Smooth muscle cell (in vitro differentiated cells): ENCODE results near the gene VASH1. TPM values are rescaled to one million over a fixed set of nuclear protein-coding genes. Genes with fewer than 3 reads are reported as not detected.

Experiments used
- DNase-seq: peaks from one replicate; lab custom pipeline; 2025; ENCODE audit not compliant: unreplicated experiment; lab: John Stamatoyannopoulos, UW
- H2AFZ ChIP-seq: fragments of 200-600 bp; sonication (generic); 2 replicates; pipeline ENCODE4 v1.6.0; 2016; ENCODE audit warnings: antibody characterized with exemption, low read depth, mild to moderate bottlenecking
- H3F3A ChIP-seq: fragments of 200-600 bp; sonication (generic); 2 replicates; pipeline ENCODE4 v1.6.0; 2017; ENCODE audit warnings: antibody characterized with exemption, low read depth
- H3K27ac ChIP-seq: fragments of 200-600 bp; sonication (generic); 2 replicates; pipeline ENCODE4 v1.5.1; 2016; ENCODE audit warnings: low read depth, mild to moderate bottlenecking
- H3K27me3 ChIP-seq: fragments of 200-600 bp; sonication (generic); 2 replicates; pipeline ENCODE4 v1.6.1; 2016; ENCODE audit warnings: low read depth, mild to moderate bottlenecking
- H3K36me3 ChIP-seq: fragments of 200-600 bp; sonication (generic); 2 replicates; pipeline ENCODE4 v1.5.1; 2016; ENCODE audit warnings: low read depth
- H3K4me1 ChIP-seq: fragments of 200-600 bp; sonication (generic); 2 replicates; pipeline ENCODE4 v1.5.1; 2016; ENCODE audit warnings: low read depth
- H3K4me2 ChIP-seq: fragments of 200-600 bp; sonication (generic); 2 replicates; pipeline ENCODE4 v1.6.0; 2016; ENCODE audit warnings: mild to moderate bottlenecking
- H3K4me3 ChIP-seq: fragments of 200-600 bp; sonication (generic); 2 replicates; pipeline ENCODE4 v1.5.1; 2016; ENCODE audit warnings: mild to moderate bottlenecking
- H3K79me2 ChIP-seq: fragments of 200-600 bp; sonication (generic); 2 replicates; pipeline ENCODE4 v1.6.0; 2016; ENCODE audit warnings: low read depth, mild to moderate bottlenecking
- H3K9ac ChIP-seq: fragments of 200-600 bp; sonication (generic); 2 replicates; pipeline ENCODE4 v1.6.0; 2016; ENCODE audit warnings: low read depth
- H3K9me3 ChIP-seq: fragments of 200-600 bp; sonication (generic); replicated peaks from 2 replicates; pipeline ENCODE4 v1.5.1; 2016; ENCODE audit warnings: low read depth
- H4K20me1 ChIP-seq: fragments of 200-600 bp; sonication (generic); 2 replicates; pipeline ENCODE4 v1.6.0; 2016; ENCODE audit warnings: low read depth
- WGBS: methylation state at CpG from one replicate; pipeline ENCODE4 v1.1.7; 2016; ENCODE audit warnings: low lambda C conversion rate; 5-methylcytosine and 5-hydroxymethylcytosine counted together
- polyA plus RNA-seq: library from polyadenylated mRNA; unstranded; fragments of >200 nt; fragmentation: Nextera tagmentation; extraction: Ambion mirVana; gene quantifications from 2 replicates; pipeline ENCODE4 v1.2.1, GENCODE V29; 2016
- total RNA-seq: library from RNA; depleted of rRNA; stranded (reverse); fragments of >200 nt; gene quantifications from 2 replicates; pipeline ENCODE4 v1.2.3, GENCODE V29; 2014
- TF ChIP-seq, protein P1 (sequence below): fragments of 200-600 bp; sonication (generic); IDR thresholded peaks from 2 replicates; pipeline ENCODE4 v1.5.1; 2017; ENCODE audit warnings: borderline replicate concordance, mild to moderate bottlenecking, antibody characterized with exemption; ENCODE audit not compliant: insufficient read depth, poor library complexity, severe bottlenecking

Gene VASH1
- total RNA-seq = 23.8 and 25.0 TPM in 2 replicates
- polyA plus RNA-seq = 30.7 and 39.3 TPM in 2 replicates

DNA sequence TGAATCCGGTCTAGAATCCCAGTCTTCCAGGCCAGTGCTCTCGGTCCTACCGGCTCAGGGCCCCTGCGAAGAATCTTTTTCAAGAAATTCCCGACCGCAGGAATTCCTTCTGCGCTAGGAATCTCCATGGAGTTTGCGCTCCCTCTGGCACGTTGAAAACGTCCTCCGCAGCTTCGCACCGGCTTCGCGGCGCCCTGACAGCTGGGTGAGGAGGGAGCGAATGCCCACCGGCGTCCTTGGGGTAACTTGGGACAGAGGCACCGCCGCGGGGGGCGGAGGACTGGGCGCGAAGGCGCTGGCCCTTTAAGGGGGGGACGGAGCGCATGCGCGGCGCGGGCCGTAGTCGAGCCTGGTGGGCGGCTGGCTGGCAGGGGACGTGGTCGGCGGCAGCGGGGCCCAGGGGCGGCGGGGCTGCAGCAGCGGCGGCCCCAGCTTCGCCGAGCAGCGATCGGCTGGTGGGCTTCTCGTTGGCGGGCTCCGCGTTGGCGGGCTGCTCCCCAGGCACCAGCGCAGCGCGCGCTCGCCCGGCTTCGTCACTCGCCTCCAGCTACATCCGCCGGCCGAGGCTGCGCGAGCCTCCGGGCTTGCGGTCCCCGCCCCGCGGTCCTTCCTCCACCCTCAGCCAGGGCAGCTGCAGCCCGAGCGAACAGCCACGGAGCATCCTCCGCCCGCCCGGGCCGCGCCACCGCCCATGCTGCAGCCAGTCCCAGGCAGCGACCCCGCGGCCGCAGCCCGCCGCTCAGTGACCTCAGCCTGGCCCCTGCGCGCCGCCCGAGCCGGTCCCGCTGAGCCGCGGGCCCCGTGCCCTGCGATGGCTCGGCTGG, at the start of gene VASH1:
Gene VASH1 (plus strand): TSS at position 333 of the 824 bp plus-strand sequence. CDS start 1,354 bp downstream, outside the sequence.
- Histone ChIP-seq H3F3A (peaks cover 6% of the 10 kb centered on the region), H4K20me1 (peaks cover 27% of the 10 kb centered on the region), H3K27ac (peak within 1 kb of the TSS; percentile 95), H3K36me3 (no peaks in the 10 kb centered on the region), H3K4me1 (peaks cover 17% of the 10 kb centered on the region), H3K9me3 (no peaks in the 10 kb centered on the region), H2AFZ (peak within 1 kb of the TSS; percentile 88), H3K9ac (peak within 1 kb of the TSS; percentile 97), H3K4me3 (peak within 1 kb of the TSS; percentile 94), H3K27me3 (no peaks in the 10 kb centered on the region), H3K4me2 (peak within 1 kb of the TSS; percentile 84), H3K79me2 (peaks cover 46% of the 10 kb centered on the region)
- WGBS = 0% methylated on average over 57 of the region's 96 CpGs
- peak; percentile 71 for DNase-seq
- TF ChIP-seq, protein P1, sequence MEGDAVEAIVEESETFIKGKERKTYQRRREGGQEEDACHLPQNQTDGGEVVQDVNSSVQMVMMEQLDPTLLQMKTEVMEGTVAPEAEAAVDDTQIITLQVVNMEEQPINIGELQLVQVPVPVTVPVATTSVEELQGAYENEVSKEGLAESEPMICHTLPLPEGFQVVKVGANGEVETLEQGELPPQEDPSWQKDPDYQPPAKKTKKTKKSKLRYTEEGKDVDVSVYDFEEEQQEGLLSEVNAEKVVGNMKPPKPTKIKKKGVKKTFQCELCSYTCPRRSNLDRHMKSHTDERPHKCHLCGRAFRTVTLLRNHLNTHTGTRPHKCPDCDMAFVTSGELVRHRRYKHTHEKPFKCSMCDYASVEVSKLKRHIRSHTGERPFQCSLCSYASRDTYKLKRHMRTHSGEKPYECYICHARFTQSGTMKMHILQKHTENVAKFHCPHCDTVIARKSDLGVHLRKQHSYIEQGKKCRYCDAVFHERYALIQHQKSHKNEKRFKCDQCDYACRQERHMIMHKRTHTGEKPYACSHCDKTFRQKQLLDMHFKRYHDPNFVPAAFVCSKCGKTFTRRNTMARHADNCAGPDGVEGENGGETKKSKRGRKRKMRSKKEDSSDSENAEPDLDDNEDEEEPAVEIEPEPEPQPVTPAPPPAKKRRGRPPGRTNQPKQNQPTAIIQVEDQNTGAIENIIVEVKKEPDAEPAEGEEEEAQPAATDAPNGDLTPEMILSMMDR = no peak

- no peak overlapping the region for H3K4me2 ChIP-seq
- 93% methylated on average over 10 of the region's 10 CpGs for WGBS
- H4K20me1 ChIP-seq = no peaks in the 10 kb centered on the region
- no peaks in the 10 kb centered on the region for H3K27me3 ChIP-seq
- no peaks in the 10 kb centered on the region for H3F3A ChIP-seq
- H3K9ac ChIP-seq = no peak overlapping the region
- H2AFZ ChIP-seq = no peak overlapping the region
- no peak overlapping the region for H3K4me3 ChIP-seq
- H3K79me2 ChIP-seq = no peaks in the 10 kb centered on the region
- H3K4me1 ChIP-seq = peaks cover 17% of the 10 kb centered on the region
- no peak for DNase-seq
- no peaks in the 10 kb centered on the region for H3K36me3 ChIP-seq
- no peak overlapping the region for H3K27ac ChIP-seq
- TF ChIP-seq, protein P1 = no peak
- H3K9me3 ChIP-seq = no peaks in the 10 kb centered on the region
These were observed 48.1 kb upstream of the VASH1 start for GRCh38 chr14:76713121-76713520.

DNA sequence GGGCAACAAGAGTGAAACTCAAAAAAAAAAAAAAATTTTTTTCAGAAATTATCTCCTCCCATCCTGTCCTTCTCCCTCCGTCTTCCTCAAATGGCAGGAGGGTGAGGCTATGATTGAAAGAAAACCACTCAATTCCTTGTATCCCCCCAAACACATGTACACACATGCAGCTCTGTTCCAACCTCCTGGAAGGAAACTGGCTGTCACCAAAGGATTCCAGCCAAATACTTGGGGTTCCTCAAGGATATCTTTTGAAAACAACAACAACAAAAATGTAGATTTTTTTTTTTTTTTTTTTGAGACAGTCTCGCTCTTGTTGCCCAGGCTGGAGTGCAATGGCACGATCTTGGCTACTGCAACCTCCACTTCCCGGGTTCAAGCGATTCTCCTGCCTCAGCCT, 46.8 kb upstream of the VASH1 start:
- H3K4me2 ChIP-seq = no peak overlapping the region
- WGBS = 96% methylated on average over 5 of the region's 5 CpGs
- H4K20me1 ChIP-seq = no peaks in the 10 kb centered on the region
- DNase-seq = no peak
- H3K4me3 ChIP-seq = no peak overlapping the region
- peaks cover 17% of the 10 kb centered on the region for H3K4me1 ChIP-seq
- H3K79me2 ChIP-seq = no peaks in the 10 kb centered on the region
- no peaks in the 10 kb centered on the region for H3K36me3 ChIP-seq
- H3K27ac ChIP-seq = no peak overlapping the region
- H2AFZ ChIP-seq = no peak overlapping the region
- H3K9ac ChIP-seq = no peak overlapping the region
- TF ChIP-seq, protein P1 = no peak
- H3K27me3 ChIP-seq = no peaks in the 10 kb centered on the region
- H3K9me3 ChIP-seq = no peaks in the 10 kb centered on the region
- no peaks in the 10 kb centered on the region for H3F3A ChIP-seq
